PC-3 (cell line): ENCODE data around the gene PARG. TPM values are rescaled to one million over a fixed set of nuclear protein-coding genes. Genes with fewer than 3 reads are reported as not detected.

Experiments
- ATAC-seq: fragments of 200-7000 bp; cut with Tn5 transposase; 2 replicates; pipeline ENCODE4 v1.9.1; 2020; ENCODE audit warnings: mild to moderate bottlenecking, moderate library complexity
- BruUV-seq: library from RNA; stranded (reverse); fragments of 400-500 nt; replicated peaks from 2 replicates; lab custom pipeline; 2021; lab: Mats Ljungman, UMichigan
- CTCF ChIA-PET: fragments of 300-600 bp; sonication (Branson Sonifier 250); formaldehyde crosslinking; loops from one replicate; lab custom pipeline; 2022; ENCODE audit warnings: antibody characterized with exemption; lab: Charles Lee
- POLR2A ChIA-PET: fragments of 300-600 bp; sonication (Branson Sonifier 250); formaldehyde crosslinking; loops from one replicate; lab custom pipeline; 2022; ENCODE audit warnings: antibody characterized with exemption; ENCODE audit not compliant: unreplicated experiment; lab: Charles Lee
- DNase-seq: peaks from one replicate; pipeline ENCODE4 v3.0.0-alpha.2; 2015
- H2AFZ ChIP-seq: fragments of 300-600 bp; sonication (generic); 2 replicates; pipeline ENCODE4 v1.6.0; 2016; ENCODE audit warnings: antibody characterized with exemption, low read length
- H3F3A ChIP-seq: fragments of 300-600 bp; sonication (generic); one replicate; pipeline ENCODE4 v1.6.0; 2017; ENCODE audit warnings: antibody characterized with exemption, low read length, control low read depth, mild to moderate bottlenecking; ENCODE audit not compliant: unreplicated experiment
- H3K27ac ChIP-seq: fragments of 300-600 bp; sonication (generic); 2 replicates; pipeline ENCODE4 v1.5.1; 2016; ENCODE audit warnings: mild to moderate bottlenecking, low read length
- H3K27me3 ChIP-seq: fragments of 300-600 bp; sonication (generic); 2 replicates; pipeline ENCODE4 v1.6.1; 2016; ENCODE audit warnings: low read length, mixed read lengths
- H3K36me3 ChIP-seq: fragments of 300-600 bp; sonication (generic); 2 replicates; pipeline ENCODE4 v1.6.1; 2016; ENCODE audit warnings: low read depth, mixed run types, low read length, mixed read lengths
- H3K4me1 ChIP-seq: fragments of 300-600 bp; sonication (generic); 2 replicates; pipeline ENCODE4 v1.5.1; 2016; ENCODE audit warnings: low read length; ENCODE audit not compliant: insufficient read depth
- H3K4me2 ChIP-seq: fragments of 300-600 bp; sonication (generic); 2 replicates; pipeline ENCODE4 v1.6.0; 2016; ENCODE audit warnings: low read length
- H3K4me3 ChIP-seq: fragments of 300-600 bp; sonication (generic); 2 replicates; pipeline ENCODE4 v1.5.1; 2016; ENCODE audit warnings: mild to moderate bottlenecking, low read length, mixed read lengths
- H3K79me2 ChIP-seq: fragments of 300-600 bp; sonication (generic); 2 replicates; pipeline ENCODE4 v1.6.1; 2017; ENCODE audit warnings: low read length, mixed read lengths
- H3K9ac ChIP-seq: fragments of 300-600 bp; sonication (generic); 2 replicates; pipeline ENCODE4 v1.6.0; 2016; ENCODE audit warnings: mild to moderate bottlenecking, low read length
- H3K9me2 ChIP-seq: fragments of 300-600 bp; sonication (generic); replicated peaks from 2 replicates; pipeline ENCODE4 v1.6.1; 2016; ENCODE audit warnings: mixed run types, low read length, mixed read lengths
- H3K9me3 ChIP-seq: fragments of 300-600 bp; sonication (generic); 2 replicates; pipeline ENCODE4 v1.6.1; 2016; ENCODE audit warnings: low read length, mixed read lengths
- H4K20me1 ChIP-seq: fragments of 300-600 bp; sonication (generic); 2 replicates; pipeline ENCODE4 v1.6.1; 2016; ENCODE audit warnings: low read length, mixed read lengths
- CTCF ChIP-seq: fragments of 300-600 bp; sonication (generic); conservative IDR thresholded peaks from 2 replicates; pipeline ENCODE4 v1.5.1; 2017; ENCODE audit warnings: antibody characterized with exemption, low read depth, mild to moderate bottlenecking, low read length
- EZH2 ChIP-seq: fragments of 300-600 bp; sonication (generic); IDR thresholded peaks from one replicate; pipeline ENCODE4 v1.6.1; 2017; ENCODE audit warnings: antibody characterized with exemption, mild to moderate bottlenecking, low read length; ENCODE audit not compliant: unreplicated experiment
- EZH2phosphoT487 ChIP-seq: fragments of 300-600 bp; sonication (generic); IDR thresholded peaks from 2 replicates; pipeline ENCODE4 v1.6.1; 2018; ENCODE audit warnings: mild to moderate bottlenecking, antibody characterized with exemption, low read length, borderline replicate concordance
- intact Hi-C: fragments of 100-400 bp; cut with micrococcal nuclease; formaldehyde crosslinking; loops from 2 replicates; pipeline ENCODE4 v1.9.0; 2023
- total RNA-seq: library from RNA; depleted of rRNA; stranded (reverse); fragments of >200 nt; gene quantifications from 2 replicates; pipeline ENCODE4 v1.2.3, GENCODE V29; 2014

PARG gene
- total RNA-seq, 1 experiment from 2014 or later, result 85.4 TPM

GRCh38 chr10:49781247-49781646 lies 160.6 kb downstream of the PARG start:
- TF ChIP-seq CTCF (no peak), EZH2phosphoT487 (no peak), EZH2 (no peak)
- Histone ChIP-seq H3K79me2 (no peaks in the 10 kb centered on the region), H3K36me3 (no peaks in the 10 kb centered on the region), H3K9ac (no peak overlapping the region), H3K4me3 (no peak overlapping the region), H2AFZ (no peak overlapping the region), H3K27me3 (peaks cover 49% of the 10 kb centered on the region), H3K4me2 (no peak overlapping the region), H3F3A (no peaks in the 10 kb centered on the region), H3K4me1 (no peaks in the 10 kb centered on the region), H3K9me3 (no peaks in the 10 kb centered on the region), H3K27ac (no peak overlapping the region), H3K9me2 (no peaks in the 10 kb centered on the region), H4K20me1 (no peaks in the 10 kb centered on the region)
- peak; percentile 79 for DNase-seq
- ChIA-PET POLR2A (no interaction called here), CTCF (interaction anchor here (1.0 kb wide), 1 partner anchor 188 kb away, joined by 3 read pairs; no protein-coding TSS in a partner anchor)
- intact Hi-C loops, result no loop called here
- no TSS peak for BruUV-seq
- ATAC-seq, result peak; percentile 85

GRCh38 chr10:49778197-49778596 lies 163.6 kb downstream of the PARG start:
- ATAC-seq, result no peak
- Histone ChIP-seq H3K4me2 (no peak overlapping the region), H3K27me3 (peaks cover 46% of the 10 kb centered on the region), H3K36me3 (no peaks in the 10 kb centered on the region), H3K79me2 (no peaks in the 10 kb centered on the region), H4K20me1 (no peaks in the 10 kb centered on the region), H3F3A (no peaks in the 10 kb centered on the region), H3K9ac (no peak overlapping the region), H3K9me3 (no peaks in the 10 kb centered on the region), H3K4me1 (no peaks in the 10 kb centered on the region), H3K4me3 (no peak overlapping the region), H2AFZ (no peak overlapping the region), H3K27ac (no peak overlapping the region), H3K9me2 (no peaks in the 10 kb centered on the region)
- no TSS peak for BruUV-seq
- ChIA-PET CTCF (no interaction called here), POLR2A (no interaction called here)
- intact Hi-C loops, result no loop called here
- no peak for DNase-seq
- TF ChIP-seq CTCF, result no peak
- no peak for TF ChIP-seq EZH2phosphoT487
- TF ChIP-seq EZH2, result no peak

GRCh38 chr10:49776851-49777250 lies 165.0 kb downstream of the PARG start:
- intact Hi-C loops, result no loop called here
- Histone ChIP-seq H3F3A (no peaks in the 10 kb centered on the region), H3K36me3 (no peaks in the 10 kb centered on the region), H3K9ac (no peak overlapping the region), H3K9me2 (no peaks in the 10 kb centered on the region), H3K27me3 (peaks cover 58% of the 10 kb centered on the region), H3K4me3 (no peak overlapping the region), H4K20me1 (no peaks in the 10 kb centered on the region), H3K79me2 (no peaks in the 10 kb centered on the region), H3K9me3 (no peaks in the 10 kb centered on the region), H3K4me2 (no peak overlapping the region), H2AFZ (no peak overlapping the region), H3K27ac (no peak overlapping the region), H3K4me1 (no peaks in the 10 kb centered on the region)
- ATAC-seq (no peak), DNase-seq (no peak)
- TF ChIP-seq EZH2phosphoT487, result no peak
- TF ChIP-seq EZH2, result no peak
- TF ChIP-seq CTCF, result no peak
- ChIA-PET CTCF (no interaction called here), POLR2A (no interaction called here)
- no TSS peak for BruUV-seq
